Measurements from ENCODE around the gene STK25. TPM values are rescaled to one million over a fixed set of nuclear protein-coding genes. Genes with fewer than 3 reads are reported as not detected.
A peak's percentile ranks its signal among the peaks of the same experiment; 100 is the strongest.

STK25 gene
- total RNA-seq, 1 donor from 2014 or later: 198 TPM

- no peak overlapping the region for H3K27ac Mint-ChIP-seq
- H3K4me1 Mint-ChIP-seq (ENCODE audit: unreplicated experiment): no peaks in the 10 kb centered on the region
- TF ChIP-seq CTCF (conservative IDR thresholded peaks at IDR 0.05): no peak
- no peak for DNase-seq (ENCODE audit: extremely low spot score, unreplicated experiment)
- H3K9me3 Mint-ChIP-seq: peaks cover 5% of the 10 kb centered on the region
- peaks cover 5% of the 10 kb centered on the region for H3K36me3 Mint-ChIP-seq
- no peak overlapping the region for H3K4me3 Mint-ChIP-seq
- H3K27me3 Mint-ChIP-seq: no peaks in the 10 kb centered on the region
Observed at GRCh38 chr2:241516520-241516965, 8.2 kb upstream of the STK25 start.

GRCh38 chr2:241514986-241515737, 6.8 kb upstream of the STK25 start:
- Mint-ChIP-seq H3K27ac (no peak overlapping the region), H3K4me1 (ENCODE audit: unreplicated experiment) (no peaks in the 10 kb centered on the region), H3K4me3 (no peak overlapping the region), H3K9me3 (peaks cover 5% of the 10 kb centered on the region), H3K36me3 (peaks cover 5% of the 10 kb centered on the region), H3K27me3 (no peaks in the 10 kb centered on the region)
- no peak for DNase-seq (ENCODE audit: extremely low spot score, unreplicated experiment)
- TF ChIP-seq CTCF (conservative IDR thresholded peaks at IDR 0.05): no peak

- peaks cover 2% of the 10 kb centered on the region for H3K4me1 Mint-ChIP-seq (ENCODE audit: unreplicated experiment)
Observed at GRCh38 chr2:241514553-241514952, 6.2 kb upstream of the STK25 start.

GRCh38 chr2:241511091-241511741, 2.8 kb upstream of the STK25 start:
- TF ChIP-seq CTCF (conservative IDR thresholded peaks at IDR 0.05): no peak
- DNase-seq (ENCODE audit: extremely low spot score, unreplicated experiment): no peak
- no peak overlapping the region for H3K27ac Mint-ChIP-seq
- H3K4me1 Mint-ChIP-seq (ENCODE audit: unreplicated experiment): peaks cover 10% of the 10 kb centered on the region
- no peak overlapping the region for H3K4me3 Mint-ChIP-seq
- no peaks in the 10 kb centered on the region for H3K27me3 Mint-ChIP-seq
- no peaks in the 10 kb centered on the region for H3K9me3 Mint-ChIP-seq
- no peaks in the 10 kb centered on the region for H3K36me3 Mint-ChIP-seq

More at GRCh38 chr2:241514553-241514952, 6.2 kb upstream of the STK25 start:
- Mint-ChIP-seq H3K4me3 (no peak overlapping the region), H3K36me3 (peaks cover 5% of the 10 kb centered on the region), H3K9me3 (peaks cover 5% of the 10 kb centered on the region), H3K27ac (no peak overlapping the region), H3K27me3 (no peaks in the 10 kb centered on the region)
- no peak for DNase-seq (ENCODE audit: extremely low spot score, unreplicated experiment)
- TF ChIP-seq CTCF (conservative IDR thresholded peaks at IDR 0.05): no peak

- H3K36me3 Mint-ChIP-seq: no peaks in the 10 kb centered on the region
- no peak for DNase-seq (ENCODE audit: extremely low spot score, unreplicated experiment)
- TF ChIP-seq CTCF (conservative IDR thresholded peaks at IDR 0.05): no peak
- H3K27ac Mint-ChIP-seq: peak overlapping the region; percentile 86
- H3K4me3 Mint-ChIP-seq: peak overlapping the region; percentile 90
- H3K27me3 Mint-ChIP-seq: no peaks in the 10 kb centered on the region
- peaks cover 10% of the 10 kb centered on the region for H3K4me1 Mint-ChIP-seq (ENCODE audit: unreplicated experiment)
- no peaks in the 10 kb centered on the region for H3K9me3 Mint-ChIP-seq
Observed at GRCh38 chr2:241509155-241509784, 886 bp upstream of the STK25 start.

Data from type B pancreatic cell (in vitro differentiated cells).